IPS DF 4.7 (cell line): ENCODE data around the gene SRGAP2.
"Not testable (repeated sequence)": the region's sequence is repeated elsewhere in the genome, so short reads cannot be mapped to it uniquely, and the experiment has no call there.

Experiments
- DNase-seq: peaks from one replicate; pipeline ENCODE4 v3.0.0-alpha.2; 2013; ENCODE audit warnings: low spot score; ENCODE audit errors: extremely low read depth

SRGAP2 gene

DNA sequence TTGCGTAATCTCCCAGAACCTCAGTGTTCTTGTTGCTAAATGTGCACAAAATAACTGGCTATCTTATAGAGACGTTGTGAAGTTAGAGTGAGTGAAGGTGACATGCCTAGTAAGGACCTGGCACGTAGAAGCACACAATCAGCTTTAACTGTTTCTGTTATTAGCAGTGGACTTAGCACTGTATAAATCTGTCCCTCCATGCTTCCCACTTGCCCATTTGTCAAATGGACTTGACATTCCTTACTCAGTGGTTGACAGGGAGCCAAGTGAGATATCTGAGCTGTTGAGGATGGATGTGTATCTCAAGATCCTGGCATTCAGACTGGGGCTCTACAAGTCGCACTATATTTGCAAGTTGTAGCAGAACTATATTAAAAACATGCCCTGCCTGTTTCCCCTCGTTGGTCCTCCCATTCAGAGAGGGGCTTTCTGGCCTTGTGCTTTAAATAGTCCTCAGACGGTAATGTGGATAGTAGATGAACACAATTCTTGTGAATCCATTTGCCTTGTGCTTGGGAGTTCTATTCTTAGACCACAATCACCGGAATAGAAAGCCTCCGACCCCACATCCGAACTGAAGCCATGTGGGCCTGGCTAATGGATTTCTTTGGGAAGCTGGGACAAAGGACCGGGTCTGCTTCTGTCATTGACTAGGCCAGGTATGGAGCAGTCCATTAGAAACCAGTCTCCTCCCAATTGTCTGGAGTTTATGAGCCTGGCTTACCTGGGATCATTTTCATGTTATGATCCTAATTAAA, 43.0 kb downstream of the SRGAP2 start:
- DNase-seq = not testable (repeated sequence)

DNA sequence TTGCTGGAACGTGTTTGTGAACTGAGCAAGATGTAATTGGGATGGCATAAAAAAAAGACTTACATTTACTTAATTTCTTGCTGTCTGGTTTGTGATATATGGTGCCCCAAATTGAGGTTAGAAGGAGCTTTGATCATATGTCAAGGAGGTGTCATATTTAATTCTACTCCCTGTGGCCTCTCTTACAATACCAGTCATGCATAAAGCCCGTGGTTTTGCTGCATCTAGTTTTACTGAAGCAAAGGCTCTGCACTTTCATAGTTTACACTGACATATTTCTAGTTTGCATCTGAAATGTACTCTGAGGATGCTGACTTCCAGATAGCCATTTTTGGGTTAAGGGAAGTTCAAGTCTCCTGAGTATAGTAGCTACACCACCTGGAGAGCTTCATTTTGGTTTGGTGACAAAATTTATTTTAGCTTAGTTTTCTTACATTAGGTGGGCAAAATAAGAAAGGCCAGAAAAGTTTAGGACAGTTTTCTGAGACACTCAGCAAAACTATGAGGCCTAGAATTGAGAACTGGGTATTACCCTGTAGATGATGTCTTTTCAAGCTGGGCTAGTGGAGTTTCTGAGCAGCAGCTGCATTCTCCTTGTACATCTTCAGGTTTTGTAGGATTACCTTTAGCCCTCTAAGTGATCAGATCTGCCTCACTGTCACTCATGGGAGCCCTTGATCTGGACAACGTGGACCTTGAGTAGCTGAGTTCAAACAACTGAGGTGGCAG, 47.8 kb downstream of the SRGAP2 start:
- not testable (repeated sequence) for DNase-seq

DNA sequence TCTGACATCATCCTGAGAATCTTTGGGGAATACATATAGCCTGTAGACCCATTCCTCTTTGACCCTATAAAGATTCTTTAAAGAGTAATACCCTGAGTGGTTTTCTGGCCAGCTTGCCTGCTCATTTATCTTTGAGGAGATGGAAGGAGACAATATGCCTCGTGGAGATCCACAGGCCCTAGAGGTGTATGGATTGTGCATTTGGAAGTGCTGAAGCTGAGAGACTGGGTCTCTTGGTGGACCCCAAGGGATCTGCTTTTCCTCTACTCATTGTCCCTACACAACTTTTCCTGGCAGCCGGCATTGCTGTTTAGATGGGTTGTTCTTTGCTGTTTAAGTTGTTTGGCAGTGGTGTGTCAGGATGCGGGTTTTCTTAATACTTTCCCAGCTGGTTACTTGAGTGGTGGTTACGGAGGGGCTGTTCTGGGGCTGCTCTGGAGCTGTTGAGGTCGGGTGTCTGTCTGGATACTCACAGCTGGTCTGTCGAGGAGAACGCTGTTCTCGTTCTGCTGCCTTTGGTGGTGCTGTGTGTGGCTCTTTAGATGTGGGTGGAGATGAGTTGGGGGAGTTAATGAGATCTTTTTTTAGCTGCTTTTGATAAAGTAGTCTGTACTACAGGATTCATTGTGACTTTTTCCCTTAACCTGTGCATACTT, 49.5 kb downstream of the SRGAP2 start:
- not testable (repeated sequence) for DNase-seq
